ENCODE results near the gene SEC22C. TPM values are rescaled to one million over a fixed set of nuclear protein-coding genes. Genes with fewer than 3 reads are reported as not detected.

The SEC22C gene
- polyA plus RNA-seq, 3 donors, result 15.3 to 28.4 (median 27.4) TPM

- no CpG with 5 or more reads among the region's 2 CpGs for WGBS (ENCODE audit: insufficient coverage)
- Mint-ChIP-seq H3K27ac (peak overlapping the region in 3 of 7 donors; percentile 31 to 62 (median 61)), H3K27me3 (ENCODE audit: low read depth in 3 of 3) (peaks cover 0 to 4% (median 1%) of the 10 kb centered on the region in 3 donors), H3K4me1 (peaks cover 61% of the 10 kb centered on the region), H3K4me3 (peak overlapping the region in 1 of 2 donors; percentile 8), H3K36me3 (peaks cover 53 to 73% of the 10 kb centered on the region in 2 donors), H3K9me3 (peaks cover 0 to 2% (median 0%) of the 10 kb centered on the region in 7 donors)
- Histone ChIP-seq H3K4me2 (replicated peaks; ENCODE audit: extremely low read depth, low read length, poor library complexity, severe bottlenecking) (no peak overlapping the region), H3K36me3 (replicated peaks in 1 of 2; ENCODE audit: control insufficient read depth in 1 of 2, insufficient read depth in 2 of 2, low read length in 2 of 2) (peaks cover 23 to 82% of the 10 kb centered on the region in 2 donors), H3K4me1 (ENCODE audit: control insufficient read depth in 1 of 2, insufficient read depth in 2 of 2, low read length in 2 of 2) (peaks cover 37 to 57% of the 10 kb centered on the region in 2 donors), H3K9ac (ENCODE audit: insufficient read depth, low read length, poor library complexity, severe bottlenecking) (no peak overlapping the region), H4K20me1 (ENCODE audit: insufficient read depth, low read length) (peaks cover 4% of the 10 kb centered on the region), H2AFZ (ENCODE audit: insufficient read depth, low read depth, low read length, poor library complexity, severe bottlenecking) (no peak overlapping the region), H3K9me3 (replicated peaks in 1 of 2; ENCODE audit: control insufficient read depth in 1 of 2, insufficient read depth in 1 of 2, low read length in 2 of 2) (no peaks in the 10 kb centered on the region), H3K27ac (ENCODE audit: low read depth in 1 of 2, low read length in 2 of 2) (no peak overlapping the region), H3K79me2 (ENCODE audit: insufficient read depth, low read length) (no peaks in the 10 kb centered on the region), H3K27me3 (ENCODE audit: control insufficient read depth in 2 of 2, insufficient read depth in 2 of 2, low read length in 2 of 2) (no peaks in the 10 kb centered on the region), H3K4me3 (replicated peaks in 1 of 3; ENCODE audit: low read depth in 2 of 3, low read length in 3 of 3) (no peak overlapping the region)
- intact Hi-C loops (cut with micrococcal nuclease), result no loop called here
- TF ChIP-seq CTCF (IDR thresholded peaks at IDR 0.05), result no peak
- DNase-seq, result no peak
Observed at GRCh38 chr3:42519568-42519962, 62.2 kb downstream of the SEC22C start.

GRCh38 chr3:42518800-42519567 is 62.8 kb downstream of the SEC22C start:
- peak overlapping the region in 2 of 7 donors; percentile 30 to 37 for H3K27ac Mint-ChIP-seq
- H3K9me3 ChIP-seq (replicated peaks in 1 of 2; ENCODE audit: control insufficient read depth in 1 of 2, insufficient read depth in 1 of 2, low read length in 2 of 2), result no peaks in the 10 kb centered on the region
- DNase-seq, result peak in 2 of 3 donors; percentile 44
- H3K4me2 ChIP-seq (replicated peaks; ENCODE audit: extremely low read depth, low read length, poor library complexity, severe bottlenecking), result no peak overlapping the region
- no peaks in the 10 kb centered on the region for H3K79me2 ChIP-seq (ENCODE audit: insufficient read depth, low read length)
- no peak overlapping the region for H3K9ac ChIP-seq (ENCODE audit: insufficient read depth, low read length, poor library complexity, severe bottlenecking)
- TF ChIP-seq CTCF (IDR thresholded peaks at IDR 0.05), result peak; percentile 43
- H3K27ac ChIP-seq (ENCODE audit: low read depth in 1 of 2, low read length in 2 of 2), result no peak overlapping the region
- 100% methylated on average over 2 of the region's 6 CpGs for WGBS (ENCODE audit: insufficient coverage)
- no peak overlapping the region for H3K4me3 Mint-ChIP-seq
- no peaks in the 10 kb centered on the region for H3K27me3 ChIP-seq (ENCODE audit: control insufficient read depth in 2 of 2, insufficient read depth in 2 of 2, low read length in 2 of 2)
- H3K27me3 Mint-ChIP-seq (ENCODE audit: low read depth in 3 of 3), result peaks cover 0 to 4% (median 1%) of the 10 kb centered on the region in 3 donors
- H3K9me3 Mint-ChIP-seq, result peaks cover 0 to 2% (median 0%) of the 10 kb centered on the region in 7 donors
- H2AFZ ChIP-seq (ENCODE audit: insufficient read depth, low read depth, low read length, poor library complexity, severe bottlenecking), result no peak overlapping the region
- intact Hi-C loops (cut with micrococcal nuclease), result no loop called here
- no peak overlapping the region for H3K4me3 ChIP-seq (replicated peaks in 1 of 3; ENCODE audit: low read depth in 2 of 3, low read length in 3 of 3)
- H3K36me3 ChIP-seq (replicated peaks in 1 of 2; ENCODE audit: control insufficient read depth in 1 of 2, insufficient read depth in 2 of 2, low read length in 2 of 2), result peaks cover 28 to 88% of the 10 kb centered on the region in 2 donors
- H3K4me1 Mint-ChIP-seq, result peaks cover 58% of the 10 kb centered on the region
- H3K36me3 Mint-ChIP-seq, result peaks cover 58 to 78% of the 10 kb centered on the region in 2 donors
- peaks cover 4% of the 10 kb centered on the region for H4K20me1 ChIP-seq (ENCODE audit: insufficient read depth, low read length)
- peaks cover 34 to 56% of the 10 kb centered on the region in 2 donors for H3K4me1 ChIP-seq (ENCODE audit: control insufficient read depth in 1 of 2, insufficient read depth in 2 of 2, low read length in 2 of 2)
